Neuronal stem cell (in vitro differentiated cells): ENCODE data around the gene ALDH18A1.
A peak's percentile ranks its signal among the peaks of the same experiment; 100 is the strongest.

ENCODE experiments used
- DNase-seq: peaks from one replicate; pipeline ENCODE4 v3.0.0-alpha.2; 2013; ENCODE audit warnings: low spot score
- H2AFZ ChIP-seq: one replicate; pipeline ENCODE4 v1.6.1; 2013; ENCODE audit warnings: mild to moderate bottlenecking, low read length, inconsistent platforms
- H2AK5ac ChIP-seq: 2 replicates; pipeline ENCODE4 v1.6.1; 2013; ENCODE audit warnings: low read depth, mild to moderate bottlenecking, inconsistent platforms, low read length, moderate library complexity, mixed read lengths
- H2BK120ac ChIP-seq: 2 replicates; pipeline ENCODE4 v1.6.1; 2013; ENCODE audit warnings: low read depth, mild to moderate bottlenecking, inconsistent platforms, low read length, moderate library complexity, mixed read lengths
- H2BK12ac ChIP-seq: one replicate; pipeline ENCODE4 v1.6.1; 2013; ENCODE audit warnings: low read length, inconsistent platforms
- H2BK15ac ChIP-seq: 2 replicates; pipeline ENCODE4 v1.6.1; 2013; ENCODE audit warnings: mild to moderate bottlenecking, low read length, inconsistent platforms, mixed read lengths
- H2BK5ac ChIP-seq: one replicate; pipeline ENCODE4 v1.6.1; 2013; ENCODE audit warnings: inconsistent platforms, mild to moderate bottlenecking, low read length, moderate library complexity
- H3K14ac ChIP-seq: one replicate; pipeline ENCODE4 v1.6.1; 2013; ENCODE audit warnings: low read length, inconsistent platforms
- H3K18ac ChIP-seq: 2 replicates; pipeline ENCODE4 v1.6.1; 2013; ENCODE audit warnings: low read length, inconsistent platforms
- H3K23ac ChIP-seq: 2 replicates; pipeline ENCODE4 v1.6.1; 2013; ENCODE audit warnings: low read depth, mild to moderate bottlenecking, mixed read lengths, low read length, inconsistent platforms; ENCODE audit not compliant: poor library complexity
- H3K27ac ChIP-seq: replicated peaks from 3 replicates; pipeline ENCODE4 v1.5.1; 2013; ENCODE audit warnings: low read length, inconsistent platforms
- H3K27me3 ChIP-seq, 3 experiments: 2 replicates each; pipeline ENCODE4 v1.6.1; 2013; ENCODE audit warnings: low read length in 3 of 3, mild to moderate bottlenecking in 2 of 3, inconsistent platforms in 1 of 3, low read depth in 1 of 3, mixed read lengths in 1 of 3, moderate library complexity in 1 of 3; ENCODE audit not compliant: control insufficient read depth in 3 of 3, insufficient read depth in 3 of 3
- H3K36me3 ChIP-seq, 2 donors: replicated peaks in 1 of 2; 2 replicates each; pipeline ENCODE4 v1.6.1; 2013; ENCODE audit warnings: low read length in 2 of 2; ENCODE audit not compliant: control insufficient read depth in 2 of 2, insufficient read depth in 2 of 2
- H3K4ac ChIP-seq: 2 replicates; pipeline ENCODE4 v1.6.1; 2013; ENCODE audit warnings: inconsistent platforms, mild to moderate bottlenecking, low read length, moderate library complexity
- H3K4me1 ChIP-seq, 2 donors: 1 replicate in 1 of 2; 2 replicates in 1 of 2; pipeline ENCODE4 v1.6.1; 2013; ENCODE audit warnings: low read length in 2 of 2, low read depth in 1 of 2; ENCODE audit not compliant: control insufficient read depth in 2 of 2, insufficient read depth in 1 of 2
- H3K4me2 ChIP-seq: one replicate; pipeline ENCODE4 v1.6.1; 2013; ENCODE audit warnings: mild to moderate bottlenecking, low read length, inconsistent platforms; ENCODE audit not compliant: insufficient read depth, poor library complexity, severe bottlenecking
- H3K4me3 ChIP-seq, 2 donors: 2 replicates each; pipeline ENCODE4 v1.5.1; 2013; ENCODE audit warnings: low read length in 2 of 2, mild to moderate bottlenecking in 2 of 2, inconsistent platforms in 1 of 2, moderate library complexity in 1 of 2
- H3K79me1 ChIP-seq: one replicate; pipeline ENCODE4 v1.6.1; 2013; ENCODE audit warnings: low read depth, mild to moderate bottlenecking, inconsistent platforms, low read length, moderate library complexity
- H3K9ac ChIP-seq: one replicate; pipeline ENCODE4 v1.6.1; 2013; ENCODE audit warnings: mild to moderate bottlenecking, low read depth, low read length, inconsistent platforms; ENCODE audit not compliant: poor library complexity
- H3K9me3 ChIP-seq, 2 donors: replicated peaks in 1 of 2; 2 replicates each; pipeline versions ENCODE3 to v1.6.1; 2013; ENCODE audit warnings: low read length in 2 of 2, mild to moderate bottlenecking in 2 of 2, inconsistent platforms in 1 of 2, low read depth in 1 of 2, mixed read lengths in 1 of 2, moderate library complexity in 1 of 2; ENCODE audit not compliant: control insufficient read depth in 2 of 2, insufficient read depth in 1 of 2
- H4K8ac ChIP-seq: one replicate; pipeline ENCODE4 v1.6.1; 2013; ENCODE audit warnings: low read depth, mild to moderate bottlenecking, inconsistent platforms, low read length, moderate library complexity
- H4K91ac ChIP-seq: one replicate; pipeline ENCODE4 v1.6.1; 2013; ENCODE audit warnings: low read length, low read depth, mild to moderate bottlenecking, inconsistent platforms; ENCODE audit not compliant: poor library complexity
- WGBS, 2 donors: extraction: QIAGEN DNeasy Blood & Tissue Kit; methylation state at CpG; one replicate each; pipeline ENCODE4 v1.1.7; 2013; ENCODE audit warnings: missing lambda C conversion rate in 2 of 2, mixed read lengths in 1 of 2; ENCODE audit not compliant: insufficient read length in 2 of 2, insufficient replicate concordance in 1 of 2; ENCODE audit errors: extremely low coverage in 2 of 2; 5-methylcytosine and 5-hydroxymethylcytosine counted together

Gene ALDH18A1

GRCh38 chr10:95573527-95573926 lies 83.0 kb downstream of the ALDH18A1 start:
- Histone ChIP-seq H3K4ac (no peak overlapping the region), H3K14ac (no peak overlapping the region), H4K8ac (no peak overlapping the region), H3K23ac (no peak overlapping the region), H2BK5ac (no peak overlapping the region), H3K79me1 (no peaks in the 10 kb centered on the region), H3K4me2 (no peak overlapping the region), H3K4me1 (peaks cover 0 to 4% of the 10 kb centered on the region in 2 donors), H2AK5ac (no peak overlapping the region), H3K18ac (no peak overlapping the region), H2BK15ac (no peak overlapping the region), H3K9ac (no peak overlapping the region), H3K4me3 (no peak overlapping the region), H2BK120ac (no peak overlapping the region), H3K27ac (no peak overlapping the region), H2AFZ (no peak overlapping the region), H3K36me3 (no peaks in the 10 kb centered on the region), H3K9me3 (no peaks in the 10 kb centered on the region), H3K27me3 (peaks cover 0 to 3% (median 0%) of the 10 kb centered on the region in 3 experiments), H2BK12ac (no peak overlapping the region), H4K91ac (no peak overlapping the region)
- no peak for DNase-seq
- WGBS, 2 donors, result no CpG with 5 or more reads among the region's 3 CpGs

- H3K23ac ChIP-seq, result no peak overlapping the region
- DNase-seq, result no peak
- no peak overlapping the region for H2AK5ac ChIP-seq
- H3K79me1 ChIP-seq, result no peaks in the 10 kb centered on the region
- H2BK120ac ChIP-seq, result no peak overlapping the region
- no peaks in the 10 kb centered on the region for H3K36me3 ChIP-seq
- no peak overlapping the region for H4K91ac ChIP-seq
- H3K4ac ChIP-seq, result no peak overlapping the region
- H3K18ac ChIP-seq, result peak overlapping the region; percentile 33
- H3K4me3 ChIP-seq, result peak overlapping the region in 1 of 2 donors; percentile 12
- H3K4me2 ChIP-seq, result no peak overlapping the region
- H3K14ac ChIP-seq, result no peak overlapping the region
- no CpG with 5 or more reads among the region's 7 CpGs for WGBS, 2 donors
- H4K8ac ChIP-seq, result no peak overlapping the region
- no peak overlapping the region for H2BK5ac ChIP-seq
- H2BK12ac ChIP-seq, result no peak overlapping the region
- peaks cover 0 to 8% (median 0%) of the 10 kb centered on the region in 3 experiments for H3K27me3 ChIP-seq
- peaks cover 0 to 4% of the 10 kb centered on the region in 2 donors for H3K4me1 ChIP-seq
- peak overlapping the region; percentile 73 for H2AFZ ChIP-seq
- no peak overlapping the region for H2BK15ac ChIP-seq
- no peak overlapping the region for H3K27ac ChIP-seq
- H3K9me3 ChIP-seq, result no peaks in the 10 kb centered on the region
- no peak overlapping the region for H3K9ac ChIP-seq
Observed at GRCh38 chr10:95572131-95572820, 84.2 kb downstream of the ALDH18A1 start.

GRCh38 chr10:95571390-95571789 lies 85.1 kb downstream of the ALDH18A1 start:
- H3K23ac ChIP-seq, result no peak overlapping the region
- no peak overlapping the region for H2AFZ ChIP-seq
- no peak overlapping the region for H3K18ac ChIP-seq
- no peak overlapping the region for H3K9ac ChIP-seq
- no peak for DNase-seq
- no peak overlapping the region for H3K4me2 ChIP-seq
- H2BK15ac ChIP-seq, result no peak overlapping the region
- no peak overlapping the region for H3K4me3 ChIP-seq
- H3K14ac ChIP-seq, result no peak overlapping the region
- H3K27ac ChIP-seq, result no peak overlapping the region
- H3K4me1 ChIP-seq, result peaks cover 0 to 4% of the 10 kb centered on the region in 2 donors
- no CpG with 5 or more reads among the region's 4 CpGs for WGBS, 2 donors
- no peak overlapping the region for H2BK12ac ChIP-seq
- H3K79me1 ChIP-seq, result no peaks in the 10 kb centered on the region
- peaks cover 0 to 9% (median 0%) of the 10 kb centered on the region in 3 experiments for H3K27me3 ChIP-seq
- no peak overlapping the region for H2BK120ac ChIP-seq
- no peak overlapping the region for H4K91ac ChIP-seq
- no peak overlapping the region for H2BK5ac ChIP-seq
- no peak overlapping the region for H2AK5ac ChIP-seq
- no peak overlapping the region for H3K4ac ChIP-seq
- no peak overlapping the region for H4K8ac ChIP-seq
- H3K36me3 ChIP-seq, result no peaks in the 10 kb centered on the region
- no peaks in the 10 kb centered on the region for H3K9me3 ChIP-seq

GRCh38 chr10:95569368-95569767 lies 87.1 kb downstream of the ALDH18A1 start:
- Histone ChIP-seq H3K9me3 (no peaks in the 10 kb centered on the region), H3K4me1 (peaks cover 0 to 4% of the 10 kb centered on the region in 2 donors), H4K8ac (no peak overlapping the region), H3K27ac (no peak overlapping the region), H2AK5ac (no peak overlapping the region), H3K4me3 (no peak overlapping the region), H2BK12ac (no peak overlapping the region), H3K23ac (no peak overlapping the region), H3K14ac (no peak overlapping the region), H2BK120ac (no peak overlapping the region), H3K79me1 (no peaks in the 10 kb centered on the region), H3K36me3 (no peaks in the 10 kb centered on the region), H4K91ac (no peak overlapping the region), H2BK15ac (no peak overlapping the region), H2BK5ac (no peak overlapping the region), H3K4me2 (no peak overlapping the region), H3K4ac (no peak overlapping the region), H3K27me3 (peaks cover 0 to 25% (median 0%) of the 10 kb centered on the region in 3 experiments), H3K9ac (no peak overlapping the region), H3K18ac (no peak overlapping the region), H2AFZ (no peak overlapping the region)
- DNase-seq, result no peak
